HFFc6 (cell line): ENCODE measurements around the gene MTHFR. TPM values are rescaled to one million over a fixed set of nuclear protein-coding genes. Genes with fewer than 3 reads are reported as not detected.

ENCODE experiments used
- DNase-seq: peaks from one replicate; pipeline ENCODE4 v3.0.0-alpha.2; 2018
- H3K27ac Mint-ChIP-seq: 2 replicates; pipeline ENCODE4 v1.8.0; 2020; ENCODE audit warnings: mild to moderate bottlenecking, mixed read lengths
- H3K27me3 Mint-ChIP-seq: 2 replicates; pipeline ENCODE4 v1.8.0; 2021; ENCODE audit warnings: mild to moderate bottlenecking, moderate library complexity, mixed read lengths; ENCODE audit not compliant: insufficient read depth
- H3K36me3 Mint-ChIP-seq: 2 replicates; pipeline ENCODE4 v1.8.0; 2021; ENCODE audit warnings: low read depth, mixed read lengths
- H3K4me1 Mint-ChIP-seq: 2 replicates; pipeline ENCODE4 v1.8.0; 2020; ENCODE audit warnings: low read depth, mixed read lengths
- H3K4me3 Mint-ChIP-seq: 2 replicates; pipeline ENCODE4 v1.8.0; 2020; ENCODE audit warnings: mild to moderate bottlenecking, moderate library complexity, mixed read lengths
- H3K9me3 Mint-ChIP-seq: 2 replicates; pipeline ENCODE4 v1.8.0; 2020; ENCODE audit warnings: mild to moderate bottlenecking, mixed read lengths
- CTCF ChIP-seq: fragments of 200-600 bp; sonication (generic); IDR thresholded peaks from 2 replicates; pipeline ENCODE4 v1.5.0; 2021; ENCODE audit warnings: antibody characterized with exemption, mild to moderate bottlenecking
- total RNA-seq, 6 experiments: library from RNA; stranded (reverse); fragmentation: NEBNext Ultra II Directional; extraction: Animal tissue kit (Norgen Biotek cat#: 25700); gene quantifications; 2 replicates in 1 of 6; 3 replicates in 5 of 6; pipeline ENCODE4 v1.2.3, GENCODE V29; 2021

Gene MTHFR
- total RNA-seq, 6 experiments from 2014 or later, result 9.4 to 11.7 (median 10.5) TPM

DNA sequence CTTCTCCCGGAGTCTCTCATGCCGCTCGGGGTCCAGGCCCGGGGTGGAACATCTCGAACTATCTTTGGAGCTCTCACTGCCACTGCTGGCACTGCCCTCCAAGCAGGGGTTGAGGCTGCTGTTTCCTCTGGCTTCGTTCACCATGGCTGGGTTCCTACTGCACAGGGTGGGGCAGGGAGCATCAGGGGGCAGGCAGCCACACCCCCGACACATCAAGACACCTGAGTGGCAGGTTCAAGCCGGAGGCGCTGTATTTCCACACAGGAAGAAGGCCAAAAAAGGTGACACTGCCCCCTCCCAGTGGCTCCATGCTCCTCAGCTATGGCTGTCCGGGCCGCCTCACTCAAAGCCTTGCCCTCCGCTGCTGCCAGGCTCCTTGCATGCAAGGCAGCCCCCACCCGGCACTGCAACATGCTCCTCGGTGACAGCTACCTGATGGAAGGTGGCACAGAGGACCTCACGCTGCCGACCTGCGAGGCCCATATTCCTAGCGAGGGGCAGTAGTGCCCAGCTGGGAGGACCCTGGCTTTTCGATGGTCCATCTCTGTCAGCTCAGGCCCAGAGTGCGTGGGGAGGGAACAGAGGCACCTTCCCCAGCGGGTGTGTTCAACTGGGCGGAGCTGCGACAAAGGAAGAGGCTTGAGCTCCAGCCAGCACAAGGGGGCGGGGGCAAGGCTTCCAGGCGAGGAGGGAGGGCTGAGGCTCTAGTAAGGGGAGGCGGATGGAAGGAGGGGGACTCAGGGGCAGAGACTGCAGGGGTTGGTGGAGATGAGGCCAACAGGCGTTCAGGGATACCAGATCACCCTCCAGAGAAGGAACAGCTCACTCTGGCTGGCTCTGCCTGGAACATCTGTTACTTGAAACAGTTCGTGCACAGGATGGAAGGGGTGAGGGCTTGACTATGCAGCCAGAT lies 2.5 kb downstream of the MTHFR start:
- DNase-seq, result peak; percentile 92

DNA sequence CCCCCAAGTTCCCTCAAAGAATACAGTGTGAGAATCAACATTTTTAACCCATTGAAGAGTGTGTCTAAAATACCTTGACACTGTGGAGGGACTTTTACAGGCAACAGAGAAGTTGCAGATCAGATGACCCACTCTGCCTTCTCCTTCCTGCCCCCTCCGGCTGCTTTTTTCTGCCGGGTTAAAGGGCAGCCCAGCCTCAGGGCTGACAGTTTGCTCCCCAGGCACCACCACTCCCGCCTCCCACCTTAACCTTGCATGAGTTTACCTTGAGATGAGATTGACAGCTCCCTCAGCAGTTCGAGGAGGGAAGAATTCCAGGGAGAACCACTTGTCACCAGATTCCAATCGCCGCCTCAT lies 3.2 kb downstream of the MTHFR start:
- H3K4me3 Mint-ChIP-seq, result peak overlapping the region; percentile 100
- no peak for TF ChIP-seq CTCF

More for the DNA sequence above, 2.5 kb downstream of the MTHFR start:
- peak overlapping the region; percentile 97 for H3K27ac Mint-ChIP-seq
- H3K36me3 Mint-ChIP-seq, result peaks cover 5% of the 10 kb centered on the region; the same call in 1 of the 2 replicates
- peak; percentile 14; the same call in 1 of the 2 replicates for TF ChIP-seq CTCF
- H3K4me3 Mint-ChIP-seq, result peak overlapping the region; percentile 100
- H3K9me3 Mint-ChIP-seq, result no peaks in the 10 kb centered on the region
- peaks cover 58% of the 10 kb centered on the region for H3K4me1 Mint-ChIP-seq
- peaks cover 4% of the 10 kb centered on the region; the same call in 1 of the 2 replicates for H3K27me3 Mint-ChIP-seq

GRCh38 chr1:11800756-11801433 lies 4.9 kb downstream of the MTHFR start:
- Mint-ChIP-seq H3K9me3 (no peaks in the 10 kb centered on the region), H3K27me3 (peaks cover 4% of the 10 kb centered on the region; the same call in 1 of the 2 replicates), H3K27ac (no peak overlapping the region), H3K36me3 (peaks cover 6% of the 10 kb centered on the region), H3K4me1 (peaks cover 47% of the 10 kb centered on the region), H3K4me3 (no peak overlapping the region)
- no peak for DNase-seq
- no peak for TF ChIP-seq CTCF

More for the DNA sequence above, 3.2 kb downstream of the MTHFR start:
- Mint-ChIP-seq H3K4me1 (peaks cover 52% of the 10 kb centered on the region), H3K36me3 (no peaks in the 10 kb centered on the region; the same call in 1 of the 2 replicates), H3K27me3 (peaks cover 4% of the 10 kb centered on the region; the same call in 1 of the 2 replicates), H3K9me3 (no peaks in the 10 kb centered on the region), H3K27ac (peak overlapping the region; percentile 97)
- no peak for DNase-seq

DNA sequence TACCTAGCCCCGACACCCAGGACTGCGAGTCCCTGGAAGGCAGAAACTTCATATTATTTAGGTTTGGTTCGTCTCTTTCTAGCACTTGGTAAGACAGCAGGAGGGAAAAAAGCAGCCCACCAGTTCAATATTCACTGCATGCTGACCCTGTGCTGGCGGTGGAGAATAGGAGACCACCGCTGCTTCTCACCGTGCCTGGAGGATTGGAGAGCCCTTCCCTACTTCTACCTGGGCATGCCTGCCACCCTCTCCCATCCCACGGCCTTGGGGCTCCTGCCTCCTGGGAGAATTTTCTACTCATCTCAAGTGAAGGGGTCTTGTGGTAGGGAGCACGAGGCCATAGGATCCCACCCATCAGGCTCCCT lies 5.4 kb downstream of the MTHFR start:
- no peak for DNase-seq
- H3K27ac Mint-ChIP-seq, result no peak overlapping the region
- peaks cover 4% of the 10 kb centered on the region; the same call in 1 of the 2 replicates for H3K27me3 Mint-ChIP-seq
- peaks cover 47% of the 10 kb centered on the region for H3K4me1 Mint-ChIP-seq
- H3K4me3 Mint-ChIP-seq, result no peak overlapping the region
- H3K36me3 Mint-ChIP-seq, result peaks cover 11% of the 10 kb centered on the region
- no peak for TF ChIP-seq CTCF
- no peaks in the 10 kb centered on the region for H3K9me3 Mint-ChIP-seq

DNA sequence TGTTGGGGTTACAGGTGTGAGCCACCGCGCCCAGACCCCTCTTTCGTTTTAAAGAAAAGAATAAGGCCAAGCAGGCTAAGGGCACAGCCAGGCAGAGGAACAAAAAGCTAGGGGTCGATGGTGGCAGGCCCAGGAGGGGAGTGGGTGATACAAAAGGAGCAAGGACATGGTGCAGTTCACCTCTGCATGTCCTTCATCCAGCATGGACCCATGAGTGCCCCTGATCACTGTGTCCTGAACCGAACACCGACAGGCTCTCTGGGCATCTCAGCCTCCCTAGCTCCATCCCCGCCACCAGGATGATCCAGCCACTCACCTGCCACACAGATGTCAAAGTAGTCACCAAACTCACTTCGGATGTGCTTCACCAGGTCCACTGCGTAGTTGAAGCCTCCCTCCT lies 5.9 kb downstream of the MTHFR start:
- no peak for TF ChIP-seq CTCF
- Mint-ChIP-seq H3K4me1 (peaks cover 45% of the 10 kb centered on the region), H3K27ac (no peak overlapping the region; the same call in 1 of the 2 replicates), H3K36me3 (peaks cover 16% of the 10 kb centered on the region), H3K27me3 (peaks cover 4% of the 10 kb centered on the region; the same call in 1 of the 2 replicates), H3K9me3 (no peaks in the 10 kb centered on the region), H3K4me3 (no peak overlapping the region)
- DNase-seq, result no peak
